ENCODE results near the gene WDR33.
A peak's percentile ranks its signal among the peaks of the same experiment; 100 is the strongest.

The WDR33 gene

DNA sequence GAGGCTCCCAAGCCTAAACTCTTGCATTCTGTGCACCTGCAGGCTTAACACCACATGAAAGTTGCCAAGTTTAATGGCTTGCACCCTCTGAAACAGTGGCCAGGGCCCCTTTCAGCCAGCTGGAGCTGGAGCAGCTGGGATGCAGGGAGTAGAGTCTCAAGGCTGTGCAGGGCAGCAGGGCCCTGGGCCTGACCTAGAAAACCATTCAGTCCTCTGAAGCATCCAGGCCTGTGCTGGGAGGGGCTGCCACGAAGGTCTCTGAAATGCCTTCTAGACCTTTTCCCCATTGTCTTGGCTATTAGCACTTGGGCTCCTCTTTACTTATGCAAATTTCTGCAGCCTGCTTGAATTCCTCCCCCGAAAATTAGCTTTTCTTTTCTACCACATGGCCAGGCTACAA lies 120.3 kb downstream of the WDR33 start:
- no peak for DNase-seq

GRCh38 chr2:127688405-127688804 lies 122.6 kb downstream of the WDR33 start:
- DNase-seq: no peak

- no peak for DNase-seq
These were observed 125.4 kb downstream of the WDR33 start for GRCh38 chr2:127685410-127686080.

DNA sequence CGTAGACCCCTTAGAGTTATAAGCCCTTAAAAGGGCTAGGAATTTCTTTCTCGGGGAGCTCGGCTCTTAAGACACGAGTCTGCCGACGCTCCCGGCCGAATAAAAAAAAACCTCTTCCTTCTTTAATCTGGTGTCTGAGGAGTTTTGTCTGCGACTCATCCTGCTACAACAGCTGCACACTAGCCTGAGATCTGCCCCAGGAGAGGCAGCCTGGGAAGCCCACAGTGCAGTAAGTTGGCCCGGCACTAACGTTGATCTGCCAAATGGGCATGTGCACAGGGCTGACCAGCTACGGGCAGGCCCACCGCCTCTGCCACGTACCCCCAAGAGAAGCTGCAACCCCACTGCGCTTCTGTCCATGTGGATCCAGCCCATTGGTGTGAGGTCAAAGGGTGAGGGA lies 127.2 kb downstream of the WDR33 start:
- no peak for DNase-seq

DNA sequence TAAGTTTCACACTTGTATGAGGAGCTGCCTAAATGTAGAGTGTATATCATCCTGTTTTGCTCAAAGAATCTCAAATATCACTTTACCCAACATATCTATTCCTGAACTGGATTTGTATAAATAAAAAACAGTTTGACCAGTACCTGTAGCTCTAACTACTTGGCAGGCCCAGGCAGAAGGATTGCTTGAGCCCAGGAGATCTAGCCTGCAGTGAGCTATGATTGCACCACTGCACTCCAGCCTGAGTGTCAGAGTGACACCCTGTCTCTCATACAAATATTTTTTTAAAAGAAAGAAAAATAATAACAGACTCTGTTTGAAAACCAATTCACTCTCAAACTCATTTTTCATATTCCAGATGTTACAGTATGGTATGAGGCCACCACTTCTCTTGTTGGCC lies 127.9 kb downstream of the WDR33 start:
- no peak for DNase-seq

DNA sequence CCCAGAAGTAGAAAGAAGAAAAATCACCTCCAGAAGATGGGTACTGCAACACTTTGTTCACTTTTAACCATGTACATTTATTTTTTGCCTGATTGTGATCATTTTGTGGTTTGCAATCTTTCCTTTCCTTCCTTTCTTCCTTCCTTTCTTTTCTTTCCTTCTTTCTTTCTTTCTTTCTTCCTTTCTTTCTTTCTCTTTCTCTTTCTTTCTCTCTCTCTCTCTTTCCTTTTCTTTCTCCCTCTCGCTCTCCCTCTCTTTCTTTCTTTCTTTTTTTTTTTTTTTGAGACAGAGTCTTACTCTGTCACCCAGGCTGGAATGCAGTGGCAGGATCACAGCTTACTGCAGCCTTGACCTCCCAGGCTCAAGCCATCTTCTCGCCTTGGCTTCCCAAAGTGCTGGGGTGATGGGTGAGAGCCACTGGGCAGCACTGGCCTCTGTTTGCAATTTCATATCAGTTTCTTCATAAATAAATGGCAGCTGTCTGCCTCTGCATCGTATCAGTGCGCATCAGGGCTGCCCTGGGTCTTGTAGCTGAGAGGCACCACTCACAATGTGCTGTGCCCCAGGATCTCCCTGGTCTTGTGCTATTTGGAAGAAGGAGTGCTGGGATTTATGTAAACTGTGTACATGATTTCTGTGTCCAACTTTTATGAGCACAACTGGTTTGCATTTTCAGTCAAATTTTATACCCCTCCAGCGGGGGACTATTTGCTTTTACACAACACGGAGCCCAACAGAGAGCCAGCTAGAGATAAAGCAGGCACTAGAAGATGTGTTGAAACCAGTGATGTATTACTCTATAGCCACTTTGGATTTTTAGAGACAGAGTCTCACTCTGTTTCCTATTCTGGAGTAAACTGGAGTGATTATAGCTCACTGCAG lies 128.8 kb downstream of the WDR33 start:
- no peak for DNase-seq

DNA sequence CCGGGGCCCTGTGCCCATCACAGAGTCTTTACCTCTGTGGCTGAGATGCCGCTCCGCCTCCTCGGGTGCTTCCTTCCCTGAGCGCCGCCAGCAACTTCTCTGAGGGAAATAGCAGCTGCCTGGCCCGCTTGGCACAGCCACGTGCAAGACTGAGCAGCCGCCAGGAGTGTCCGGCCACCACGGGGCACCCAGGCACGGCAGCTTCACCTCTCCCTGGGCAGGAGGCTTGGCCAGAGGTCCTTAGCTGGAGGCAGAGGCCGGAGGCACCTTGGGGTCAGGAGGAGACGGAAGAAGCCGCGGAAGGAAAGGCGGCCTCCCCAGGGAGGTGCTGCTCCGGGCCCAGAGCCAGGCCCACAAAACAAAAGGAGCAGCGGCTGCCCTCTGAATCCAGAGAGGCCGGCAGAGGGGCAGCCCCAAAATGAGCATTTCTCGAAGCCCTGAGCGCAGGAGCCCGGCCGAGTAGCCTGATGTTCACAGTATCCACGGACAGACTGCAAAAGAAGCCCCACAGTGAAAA lies 129.6 kb downstream of the WDR33 start:
- no peak for DNase-seq

DNA sequence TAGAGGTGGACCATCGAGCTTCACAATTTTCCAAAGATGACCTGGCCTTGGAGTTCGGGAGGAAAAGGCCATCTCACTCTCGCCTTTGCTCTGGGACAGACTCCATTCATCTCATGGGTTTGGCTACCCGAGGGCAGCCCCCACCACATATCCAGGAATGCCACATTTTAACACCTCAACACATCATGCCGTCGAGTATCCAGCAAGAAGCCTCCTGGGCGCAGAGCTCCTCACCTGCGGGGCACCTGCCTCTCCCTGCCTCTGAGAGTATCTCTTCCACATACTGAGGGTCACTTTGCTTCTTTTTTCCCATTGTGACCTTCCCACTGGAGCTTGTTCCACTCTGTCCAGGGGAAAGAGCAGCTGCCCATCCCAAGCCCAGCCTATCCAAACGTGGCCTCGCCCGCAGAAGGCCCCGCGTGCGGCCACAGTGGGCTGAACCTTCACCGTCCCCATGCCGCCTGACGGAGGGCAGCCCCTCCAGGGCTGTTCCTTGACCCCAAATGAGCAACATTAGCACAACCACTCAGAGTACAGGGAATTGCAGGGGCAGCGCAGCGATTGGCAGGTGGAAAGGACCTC lies 130.2 kb downstream of the WDR33 start:
- no peak for DNase-seq

- no peak for DNase-seq
These were observed 131.2 kb downstream of the WDR33 start for GRCh38 chr2:127679680-127680361.

DNA sequence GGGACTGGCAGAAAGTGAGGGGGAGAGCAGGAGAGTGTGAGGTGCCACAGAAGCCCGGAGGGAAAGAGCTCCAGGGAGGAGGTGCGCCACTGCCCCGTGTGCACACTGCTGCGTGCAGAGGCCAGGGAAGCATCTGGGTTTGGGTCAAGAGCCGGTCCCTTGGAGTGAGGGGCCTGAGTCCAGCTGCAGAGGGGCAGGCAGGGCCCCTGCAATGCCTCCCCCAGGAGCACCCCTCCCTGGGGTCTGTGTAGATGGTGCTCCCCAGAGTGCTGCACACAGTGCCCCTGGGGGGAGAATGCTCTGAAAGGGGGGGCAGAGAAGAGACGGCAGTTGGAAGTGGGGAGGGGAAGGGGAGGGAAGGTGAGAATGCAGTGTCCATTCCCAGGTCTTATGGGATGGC lies 132.0 kb downstream of the WDR33 start:
- DNase-seq: no peak

DNA sequence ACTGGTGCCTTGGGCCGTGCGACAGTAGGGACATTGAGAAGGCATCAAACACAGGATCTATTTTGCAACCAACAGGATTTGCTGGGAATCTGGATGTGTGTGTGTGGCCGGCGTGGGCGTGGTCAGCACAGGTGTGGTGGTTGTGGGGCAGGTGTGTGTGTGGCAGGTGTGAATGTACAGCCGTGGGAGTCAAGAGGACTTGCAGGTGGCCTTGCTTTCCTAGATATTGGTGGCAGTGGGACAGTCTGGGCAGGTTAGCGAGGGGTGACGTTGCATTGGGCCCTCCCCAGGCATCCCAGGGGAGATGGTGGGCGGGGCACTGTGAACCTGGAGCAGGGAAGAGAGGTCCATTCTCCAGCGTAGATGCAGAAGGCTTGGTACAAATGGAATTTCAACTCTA lies 132.4 kb downstream of the WDR33 start:
- no peak for DNase-seq

GRCh38 chr2:127676906-127677305 lies 134.1 kb downstream of the WDR33 start:
- DNase-seq: no peak

GRCh38 chr2:127675331-127676261 lies 135.4 kb downstream of the WDR33 start, which contains the start of gene LIMS2:
Gene LIMS2, minus strand, starts transcription at chr2:127675530. Its CDS starts 506 bp downstream, at chr2:127675024.
- no peak for DNase-seq

- peak; percentile 34 for DNase-seq
These were observed 136.4 kb downstream of the WDR33 start for GRCh38 chr2:127674241-127675209.

GRCh38 chr2:127673291-127674069 lies 137.5 kb downstream of the WDR33 start:
- DNase-seq: no peak

DNA sequence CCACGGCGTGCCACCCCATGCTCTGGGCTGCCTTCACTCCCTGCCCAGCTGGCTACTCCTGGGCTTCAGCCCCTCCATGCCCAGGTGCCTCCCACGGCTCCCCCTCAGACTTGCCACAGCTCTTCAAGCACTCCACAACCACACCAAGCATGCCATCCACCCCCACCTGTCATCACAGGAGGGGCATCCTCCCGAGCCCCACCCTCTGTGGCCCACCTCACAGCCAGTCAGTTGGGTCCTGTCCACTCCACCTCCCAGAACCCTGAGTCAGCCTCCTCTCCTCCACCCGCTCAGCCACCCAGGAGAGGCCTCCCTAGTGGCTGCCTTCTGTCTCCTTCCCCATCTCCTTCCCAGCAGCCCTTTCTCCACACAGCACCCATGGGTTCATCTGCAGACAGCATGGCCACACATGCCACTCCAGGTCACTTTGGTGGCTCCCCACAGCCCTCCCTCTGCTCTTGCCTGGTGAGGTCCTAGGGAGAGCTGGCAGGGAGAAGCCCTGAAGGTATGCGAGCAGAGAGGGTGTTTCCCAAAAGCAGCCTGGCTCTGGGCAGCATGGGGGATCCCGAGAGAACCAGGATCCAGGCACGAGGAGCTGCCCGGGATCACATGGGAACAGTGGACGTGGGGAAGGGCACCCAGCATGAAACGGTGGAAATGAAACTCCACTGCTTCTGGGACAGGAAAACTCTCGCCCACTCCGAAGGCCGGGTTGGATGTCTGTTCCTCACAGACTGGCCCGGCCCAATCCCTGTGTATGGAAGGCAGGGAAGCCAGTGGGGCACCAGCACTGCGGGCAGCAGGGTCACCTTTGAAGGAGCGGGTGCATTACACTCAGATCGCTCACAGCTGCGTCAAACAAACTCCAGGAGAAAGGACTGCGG lies 138.4 kb downstream of the WDR33 start:
- no peak for DNase-seq

- no peak for DNase-seq
These were observed 139.2 kb downstream of the WDR33 start for GRCh38 chr2:127671557-127672302.

GRCh38 chr2:127670957-127671290 lies 140.0 kb downstream of the WDR33 start:
- no peak for DNase-seq
